GM21737 (cell line): ENCODE data around the gene SPPL2C.

Source experiments
- ATAC-seq: cut with Tn5 transposase; IDR thresholded peaks from one replicate; pipeline ENCODE4 v1.9.1; 2021; ENCODE audit warnings: mild to moderate bottlenecking, moderate library complexity; ENCODE audit not compliant: unreplicated experiment

The SPPL2C gene

GRCh38 chr17:45828582-45829133 is 16.0 kb upstream of the SPPL2C start:
- no peak for ATAC-seq

- no peak for ATAC-seq
Measured at GRCh38 chr17:45833920-45834319, 10.8 kb upstream of the SPPL2C start.

GRCh38 chr17:45834471-45835396 is 9.9 kb upstream of the SPPL2C start:
- no peak for ATAC-seq

- no peak for ATAC-seq
Measured at GRCh38 chr17:45835481-45835880, 9.2 kb upstream of the SPPL2C start.

- ATAC-seq, result no peak
Measured at GRCh38 chr17:45836047-45837044, 8.3 kb upstream of the SPPL2C start.

- ATAC-seq, result no peak
Measured at GRCh38 chr17:45837187-45837586, 7.5 kb upstream of the SPPL2C start.

- ATAC-seq, result no peak
Measured at GRCh38 chr17:45837603-45838002, 7.1 kb upstream of the SPPL2C start.

- no peak for ATAC-seq
Measured at GRCh38 chr17:45838751-45839295, 5.9 kb upstream of the SPPL2C start.

GRCh38 chr17:45839442-45839841 is 5.2 kb upstream of the SPPL2C start:
- no peak for ATAC-seq

- no peak for ATAC-seq
Measured at GRCh38 chr17:45841186-45841585, 3.5 kb upstream of the SPPL2C start.

- no peak for ATAC-seq
Measured at GRCh38 chr17:45841883-45842525, 2.7 kb upstream of the SPPL2C start.

- ATAC-seq, result no peak
Measured at GRCh38 chr17:45843722-45844121, 959 bp upstream of the SPPL2C start.

GRCh38 chr17:45845376-45846185 is 900 bp downstream of the SPPL2C start:
- no peak for ATAC-seq

GRCh38 chr17:45846223-45846622 is 1.5 kb downstream of the SPPL2C start:
- no peak for ATAC-seq

- ATAC-seq, result no peak
Measured at GRCh38 chr17:45846646-45847045, 2.0 kb downstream of the SPPL2C start.

GRCh38 chr17:45847101-45847500 is 2.4 kb downstream of the SPPL2C start:
- no peak for ATAC-seq

GRCh38 chr17:45847747-45848146 is 3.1 kb downstream of the SPPL2C start:
- no peak for ATAC-seq

- ATAC-seq, result no peak
Measured at GRCh38 chr17:45848405-45848804, 3.7 kb downstream of the SPPL2C start.

- ATAC-seq, result no peak
Measured at GRCh38 chr17:45848868-45849535, 4.3 kb downstream of the SPPL2C start.
